Fibroblast of lung (primary cell): ENCODE data around the gene RAD52. TPM values are rescaled to one million over a fixed set of nuclear protein-coding genes. Genes with fewer than 3 reads are reported as not detected.

Source experiments
- DNase-seq, 2 donors: peaks; one replicate each; pipeline versions ENCODE4 v3.0.0 to v3.0.0-alpha.2; 2010; ENCODE audit warnings: low read depth in 2 of 2
- H2AFZ ChIP-seq: 2 replicates; pipeline ENCODE4 v1.5.1; 2012; ENCODE audit warnings: low read length, control low read depth, inconsistent platforms
- H3K27ac ChIP-seq: 2 replicates; pipeline ENCODE4 v1.5.1; 2011; ENCODE audit warnings: low read length, control low read depth; ENCODE audit not compliant: insufficient read depth
- H3K27me3 ChIP-seq: 2 replicates; pipeline ENCODE4 v1.5.1; 2011; ENCODE audit warnings: mild to moderate bottlenecking, low read length; ENCODE audit not compliant: control insufficient read depth, insufficient read depth
- H3K36me3 ChIP-seq: 2 replicates; pipeline ENCODE4 v1.5.1; 2011; ENCODE audit warnings: low read length; ENCODE audit not compliant: control insufficient read depth, insufficient read depth
- H3K4me1 ChIP-seq: 2 replicates; pipeline ENCODE4 v1.5.1; 2011; ENCODE audit warnings: low read length; ENCODE audit not compliant: control insufficient read depth, insufficient read depth; ENCODE audit errors: extremely low read depth
- H3K4me2 ChIP-seq: 2 replicates; pipeline ENCODE4 v1.5.1; 2011; ENCODE audit warnings: low read length, control low read depth; ENCODE audit not compliant: insufficient read depth; ENCODE audit errors: extremely low read depth
- H3K4me3 ChIP-seq, 4 experiments: fragments of 200-600 bp in 1 of 4; sonication (generic) in 1 of 4; replicated peaks in 1 of 4; 2 replicates each; pipeline ENCODE4 v1.5.1; 2011 to 2016; ENCODE audit warnings: low read length in 4 of 4, low read depth in 3 of 4, mild to moderate bottlenecking in 3 of 4, control low read depth in 2 of 4, inconsistent platforms in 1 of 4, mixed read lengths in 1 of 4; ENCODE audit not compliant: insufficient read depth in 1 of 4; ENCODE audit errors: control extremely low read depth in 1 of 4
- H3K79me2 ChIP-seq: 2 replicates; pipeline ENCODE4 v1.5.1; 2012; ENCODE audit warnings: mild to moderate bottlenecking, low read length, inconsistent platforms; ENCODE audit not compliant: control insufficient read depth, insufficient read depth
- H3K9ac ChIP-seq: 2 replicates; pipeline ENCODE4 v1.5.1; 2011; ENCODE audit warnings: mild to moderate bottlenecking, low read length, control low read depth; ENCODE audit not compliant: insufficient read depth
- H3K9me3 ChIP-seq: 2 replicates; pipeline ENCODE4 v1.5.1; 2012; ENCODE audit warnings: low read depth, low read length; ENCODE audit not compliant: control insufficient read depth, insufficient read depth
- H4K20me1 ChIP-seq: 2 replicates; pipeline ENCODE4 v1.5.1; 2011; ENCODE audit warnings: low read length; ENCODE audit not compliant: control insufficient read depth, insufficient read depth; ENCODE audit errors: extremely low read depth
- EZH2 ChIP-seq: IDR thresholded peaks from 2 replicates; pipeline ENCODE4 v1.5.1; 2012; ENCODE audit warnings: low read length, control low read depth, mild to moderate bottlenecking; ENCODE audit errors: missing control alignments
- polyA plus RNA-seq, 2 donors: library from polyadenylated mRNA; depleted of rRNA in 1 of 2; stranded (reverse) in 1 of 2; unstranded in 1 of 2; fragments of >200 nt; gene quantifications; 2 replicates each; pipeline ENCODE4 v1.2.1, GENCODE V29; 2011 to 2012; ENCODE audit warnings: missing spikeins in 1 of 2
- total RNA-seq: library from RNA; depleted of rRNA; stranded (reverse); fragments of >200 nt; gene quantifications from 2 replicates; pipeline ENCODE4 v1.2.1, GENCODE V29; 2014
- TF ChIP-seq, protein P1 (sequence below), 2 donors: IDR thresholded peaks in 1 of 2; conservative IDR thresholded peaks in 1 of 2; 1 replicate in 1 of 2; 2 replicates in 1 of 2; pipeline ENCODE4 v1.5.1; 2011 to 2012; ENCODE audit warnings: low read length in 2 of 2, control low read depth in 1 of 2, inconsistent platforms in 1 of 2, low read depth in 1 of 2, mild to moderate bottlenecking in 1 of 2

Gene RAD52
- total and polyA plus RNA-seq, 2 donors (not counting 1 experiment from before 2014, with no cell fraction given): 7.3 to 19.2 TPM

DNA sequence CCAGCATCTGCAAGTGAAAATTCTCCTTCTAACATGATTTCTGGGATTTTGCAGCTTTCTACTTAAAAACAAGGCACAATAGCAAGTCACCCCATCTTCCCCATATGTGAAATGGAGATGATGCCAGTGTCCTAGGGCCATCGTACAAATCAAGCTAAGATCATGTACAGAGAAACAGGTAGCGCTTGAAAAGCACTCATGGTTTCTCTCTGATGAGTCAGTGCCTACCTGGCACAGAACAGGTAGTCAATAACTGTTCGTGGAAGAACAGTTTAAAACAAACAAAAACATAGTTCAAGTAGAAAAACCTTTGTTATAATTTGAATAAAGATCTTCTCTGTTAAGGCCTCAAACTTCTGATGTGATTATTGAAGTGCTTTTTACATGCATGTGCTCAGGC lies 46.9 kb downstream of the RAD52 start:
- no peak for DNase-seq
- peaks cover 2% of the 10 kb centered on the region for H3K4me1 ChIP-seq
- no peaks in the 10 kb centered on the region for H3K27me3 ChIP-seq
- no peak overlapping the region for H3K9ac ChIP-seq
- no peak overlapping the region for H3K4me3 ChIP-seq
- no peaks in the 10 kb centered on the region for H3K9me3 ChIP-seq
- H3K4me2 ChIP-seq: no peak overlapping the region
- no peaks in the 10 kb centered on the region for H4K20me1 ChIP-seq
- no peak overlapping the region for H3K27ac ChIP-seq
- TF ChIP-seq EZH2: no peak
- TF ChIP-seq, protein P1, sequence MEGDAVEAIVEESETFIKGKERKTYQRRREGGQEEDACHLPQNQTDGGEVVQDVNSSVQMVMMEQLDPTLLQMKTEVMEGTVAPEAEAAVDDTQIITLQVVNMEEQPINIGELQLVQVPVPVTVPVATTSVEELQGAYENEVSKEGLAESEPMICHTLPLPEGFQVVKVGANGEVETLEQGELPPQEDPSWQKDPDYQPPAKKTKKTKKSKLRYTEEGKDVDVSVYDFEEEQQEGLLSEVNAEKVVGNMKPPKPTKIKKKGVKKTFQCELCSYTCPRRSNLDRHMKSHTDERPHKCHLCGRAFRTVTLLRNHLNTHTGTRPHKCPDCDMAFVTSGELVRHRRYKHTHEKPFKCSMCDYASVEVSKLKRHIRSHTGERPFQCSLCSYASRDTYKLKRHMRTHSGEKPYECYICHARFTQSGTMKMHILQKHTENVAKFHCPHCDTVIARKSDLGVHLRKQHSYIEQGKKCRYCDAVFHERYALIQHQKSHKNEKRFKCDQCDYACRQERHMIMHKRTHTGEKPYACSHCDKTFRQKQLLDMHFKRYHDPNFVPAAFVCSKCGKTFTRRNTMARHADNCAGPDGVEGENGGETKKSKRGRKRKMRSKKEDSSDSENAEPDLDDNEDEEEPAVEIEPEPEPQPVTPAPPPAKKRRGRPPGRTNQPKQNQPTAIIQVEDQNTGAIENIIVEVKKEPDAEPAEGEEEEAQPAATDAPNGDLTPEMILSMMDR (conservative IDR thresholded peaks at IDR 0.05 in 1 of 2, IDR thresholded peaks at IDR 0.05 in 1 of 2; ENCODE audit: low read depth in 1 of 2, low read length in 2 of 2): no peak
- H3K79me2 ChIP-seq: no peaks in the 10 kb centered on the region
- peaks cover 14% of the 10 kb centered on the region for H3K36me3 ChIP-seq
- no peak overlapping the region for H2AFZ ChIP-seq

- H3K4me2 ChIP-seq: no peak overlapping the region
These were observed 52.1 kb downstream of the RAD52 start for GRCh38 chr12:897386-897785.

DNA sequence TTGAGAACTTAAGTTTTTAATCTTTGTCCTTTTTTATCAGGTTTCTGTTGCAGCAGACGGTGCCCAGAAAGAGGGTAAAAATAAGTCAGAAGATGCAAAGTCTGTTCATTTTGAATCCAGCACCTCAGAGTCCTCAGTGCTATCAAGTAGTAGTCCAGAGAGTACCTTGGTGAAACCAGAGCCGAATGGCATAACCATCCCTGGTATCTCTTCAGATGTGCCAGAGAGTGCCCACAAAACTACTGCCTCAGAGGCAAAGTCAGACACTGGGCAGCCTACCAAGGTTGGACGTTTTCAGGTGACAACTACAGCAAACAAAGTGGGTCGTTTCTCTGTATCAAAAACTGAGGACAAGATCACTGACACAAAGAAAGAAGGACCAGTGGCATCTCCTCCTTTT lies 53.5 kb downstream of the RAD52 start:
- no peaks in the 10 kb centered on the region for H3K9me3 ChIP-seq
- H3K4me3 ChIP-seq: no peak overlapping the region
- no peak overlapping the region for H3K27ac ChIP-seq
- H3K4me1 ChIP-seq: peaks cover 4% of the 10 kb centered on the region
- H2AFZ ChIP-seq: no peak overlapping the region
- TF ChIP-seq EZH2: no peak
- TF ChIP-seq, protein P1 (conservative IDR thresholded peaks at IDR 0.05 in 1 of 2, IDR thresholded peaks at IDR 0.05 in 1 of 2; ENCODE audit: low read depth in 1 of 2, low read length in 2 of 2): no peak
- H3K36me3 ChIP-seq: peaks cover 11% of the 10 kb centered on the region
- H3K4me2 ChIP-seq: no peak overlapping the region
- H3K27me3 ChIP-seq: no peaks in the 10 kb centered on the region
- DNase-seq: no peak
- H4K20me1 ChIP-seq: no peaks in the 10 kb centered on the region
- H3K9ac ChIP-seq: no peak overlapping the region
- no peaks in the 10 kb centered on the region for H3K79me2 ChIP-seq

More at GRCh38 chr12:897386-897785, 52.1 kb downstream of the RAD52 start:
- no peaks in the 10 kb centered on the region for H4K20me1 ChIP-seq
- H3K79me2 ChIP-seq: no peaks in the 10 kb centered on the region
- no peak overlapping the region for H3K27ac ChIP-seq
- H3K4me1 ChIP-seq: peaks cover 4% of the 10 kb centered on the region
- H2AFZ ChIP-seq: no peak overlapping the region
- no peak overlapping the region for H3K4me3 ChIP-seq
- DNase-seq: no peak
- H3K27me3 ChIP-seq: no peaks in the 10 kb centered on the region
- no peak overlapping the region for H3K9ac ChIP-seq
- no peak for TF ChIP-seq EZH2
- TF ChIP-seq, protein P1 (conservative IDR thresholded peaks at IDR 0.05 in 1 of 2, IDR thresholded peaks at IDR 0.05 in 1 of 2; ENCODE audit: low read depth in 1 of 2, low read length in 2 of 2): no peak
- peaks cover 13% of the 10 kb centered on the region for H3K36me3 ChIP-seq
- H3K9me3 ChIP-seq: no peaks in the 10 kb centered on the region
